ENCODE results near the gene CNGB1. TPM values are rescaled to one million over a fixed set of nuclear protein-coding genes. Genes with fewer than 3 reads are reported as not detected.
A peak's percentile ranks its signal among the peaks of the same experiment; 100 is the strongest.

CNGB1 gene
- total RNA-seq, 2 experiments from 2014 or later, result not detected

DNA sequence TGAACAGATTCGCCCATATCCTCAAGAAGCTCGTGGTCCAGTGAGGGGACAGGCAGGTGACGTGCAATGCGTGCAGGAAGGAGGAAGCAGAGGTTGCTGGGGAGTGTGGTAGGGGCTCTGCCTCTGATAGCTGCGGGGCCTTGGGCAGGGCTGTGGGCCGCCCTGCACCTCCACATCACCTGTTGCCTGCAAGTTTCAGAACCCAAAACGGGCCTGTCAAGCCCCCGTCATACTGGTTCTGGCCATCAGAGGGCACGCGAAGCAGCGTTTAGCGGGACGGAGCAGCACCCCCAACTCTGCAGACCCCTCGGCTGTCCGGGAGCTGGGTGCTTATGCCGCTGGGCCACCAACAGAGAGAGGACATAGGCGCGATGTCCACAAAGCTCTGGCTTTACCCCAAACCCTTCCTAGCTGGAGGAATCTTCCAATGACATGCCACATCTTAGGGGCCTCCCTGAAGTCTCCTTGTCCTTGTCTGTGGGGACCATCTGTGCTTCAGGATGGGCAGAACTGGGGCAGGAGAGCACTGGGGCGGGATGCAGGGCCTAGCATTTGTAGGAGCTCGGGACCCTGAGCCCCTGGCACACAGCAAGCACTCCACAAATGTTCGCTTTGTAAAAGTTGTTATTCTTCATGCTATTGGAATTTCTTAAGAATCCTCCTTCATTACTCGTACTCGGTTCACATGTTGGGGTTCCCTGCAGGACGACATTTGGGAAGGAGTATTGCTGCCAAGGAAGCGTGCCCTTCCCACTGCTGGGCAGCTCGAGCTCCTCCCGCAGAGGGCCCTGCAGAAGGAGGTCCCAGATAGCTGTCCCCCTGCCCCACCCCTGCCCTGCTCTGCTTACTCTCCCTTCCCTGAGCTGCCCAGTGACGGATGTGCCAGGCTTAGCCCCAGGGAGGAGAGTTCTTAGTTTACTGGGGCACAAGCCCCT is 64.3 kb downstream of the CNGB1 start:
- Mint-ChIP-seq H3K27me3 (peaks cover 6% of the 10 kb centered on the region), H3K4me3 (no peak overlapping the region), H3K4me1 (ENCODE audit: low read depth) (no peaks in the 10 kb centered on the region), H3K9me3 (no peaks in the 10 kb centered on the region), H3K36me3 (ENCODE audit: low read depth) (no peaks in the 10 kb centered on the region), H3K27ac (no peak overlapping the region)
- TF ChIP-seq, protein P1, sequence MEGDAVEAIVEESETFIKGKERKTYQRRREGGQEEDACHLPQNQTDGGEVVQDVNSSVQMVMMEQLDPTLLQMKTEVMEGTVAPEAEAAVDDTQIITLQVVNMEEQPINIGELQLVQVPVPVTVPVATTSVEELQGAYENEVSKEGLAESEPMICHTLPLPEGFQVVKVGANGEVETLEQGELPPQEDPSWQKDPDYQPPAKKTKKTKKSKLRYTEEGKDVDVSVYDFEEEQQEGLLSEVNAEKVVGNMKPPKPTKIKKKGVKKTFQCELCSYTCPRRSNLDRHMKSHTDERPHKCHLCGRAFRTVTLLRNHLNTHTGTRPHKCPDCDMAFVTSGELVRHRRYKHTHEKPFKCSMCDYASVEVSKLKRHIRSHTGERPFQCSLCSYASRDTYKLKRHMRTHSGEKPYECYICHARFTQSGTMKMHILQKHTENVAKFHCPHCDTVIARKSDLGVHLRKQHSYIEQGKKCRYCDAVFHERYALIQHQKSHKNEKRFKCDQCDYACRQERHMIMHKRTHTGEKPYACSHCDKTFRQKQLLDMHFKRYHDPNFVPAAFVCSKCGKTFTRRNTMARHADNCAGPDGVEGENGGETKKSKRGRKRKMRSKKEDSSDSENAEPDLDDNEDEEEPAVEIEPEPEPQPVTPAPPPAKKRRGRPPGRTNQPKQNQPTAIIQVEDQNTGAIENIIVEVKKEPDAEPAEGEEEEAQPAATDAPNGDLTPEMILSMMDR (IDR thresholded peaks at IDR 0.05), result peak; percentile 38
- DNase-seq (peak; percentile 42), ATAC-seq (peak; percentile 75)
- intact Hi-C loops (cut with micrococcal nuclease), result no loop called here
- ChIA-PET POLR2A (interaction anchor here (0.6 to 1.0 kb wide), 2 partner anchors 82 to 85 kb away, joined by 3 to 4 read pairs; no protein-coding TSS in a partner anchor), CTCF (interaction anchor here (0.8 to 2.5 kb wide), 11 partner anchors 8 to 123 kb away, joined by 3 to 9 read pairs (median 4); partner anchors contain the start of gene USB1)

DNA sequence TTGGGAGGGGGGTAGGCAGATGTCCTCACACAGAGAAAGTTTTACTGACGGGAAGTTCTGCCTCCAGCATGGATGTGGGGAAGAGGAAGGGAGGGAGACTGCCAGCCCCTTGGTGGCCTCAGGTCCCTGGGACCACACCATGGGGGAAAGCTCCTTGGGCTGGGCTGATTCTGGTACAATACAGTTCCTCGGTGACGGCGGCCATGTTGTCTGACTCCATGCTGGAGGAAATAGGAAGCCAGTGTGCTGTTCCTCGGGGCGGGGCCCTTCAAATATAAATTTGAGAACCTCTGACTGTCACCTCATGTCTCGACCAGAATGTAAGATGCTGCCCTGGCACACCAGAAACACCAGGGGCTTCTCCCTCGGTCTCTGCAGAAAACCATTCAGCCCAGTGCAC is 66.8 kb downstream of the CNGB1 start:
- Mint-ChIP-seq H3K4me3 (no peak overlapping the region), H3K4me1 (ENCODE audit: low read depth) (no peaks in the 10 kb centered on the region), H3K27ac (no peak overlapping the region), H3K27me3 (peaks cover 8% of the 10 kb centered on the region), H3K9me3 (no peaks in the 10 kb centered on the region), H3K36me3 (ENCODE audit: low read depth) (no peaks in the 10 kb centered on the region)
- POLR2A ChIA-PET, result interaction anchor here (1.1 kb wide), 1 partner anchor 96 kb away, joined by 4 read pairs; no protein-coding TSS in a partner anchor
- intact Hi-C loops (cut with micrococcal nuclease), result no loop called here
- CTCF ChIA-PET, result interaction anchor here (1.0 kb wide), 1 partner anchor 147 kb away, joined by 3 read pairs; no protein-coding TSS in a partner anchor
- TF ChIP-seq, protein P1 (IDR thresholded peaks at IDR 0.05), result no peak
- no peak for DNase-seq
- no peak for ATAC-seq

DNA sequence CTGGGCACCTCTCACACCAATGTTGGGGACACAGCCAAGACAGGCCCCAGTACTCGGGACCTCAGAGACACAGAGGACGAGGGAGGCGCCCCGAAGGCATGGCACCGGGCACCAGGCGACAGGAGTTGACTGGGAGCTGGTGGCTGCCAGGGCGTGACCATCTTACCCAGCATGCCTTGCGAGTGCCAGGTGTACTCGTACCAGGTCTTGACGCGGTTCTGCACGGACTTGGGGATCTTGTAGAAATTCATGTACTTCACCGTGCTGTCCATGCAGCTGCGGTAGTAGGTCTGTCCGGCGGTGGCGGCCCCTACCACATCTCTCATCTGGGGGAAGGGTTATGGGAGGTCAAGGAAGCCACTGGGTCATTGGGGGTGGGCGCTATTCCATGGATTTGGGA is 67.3 kb downstream of the CNGB1 start:
- no peak overlapping the region for H3K4me3 Mint-ChIP-seq
- H3K9me3 Mint-ChIP-seq, result no peaks in the 10 kb centered on the region
- CTCF ChIA-PET, result interaction anchor here (0.8 to 1.1 kb wide), 3 partner anchors 95 to 147 kb away, joined by 3 to 4 read pairs (median 3); no protein-coding TSS in a partner anchor
- TF ChIP-seq, protein P1 (IDR thresholded peaks at IDR 0.05), result no peak
- no peak for DNase-seq
- no peaks in the 10 kb centered on the region for H3K36me3 Mint-ChIP-seq (ENCODE audit: low read depth)
- H3K4me1 Mint-ChIP-seq (ENCODE audit: low read depth), result no peaks in the 10 kb centered on the region
- no peak for ATAC-seq
- intact Hi-C loops (cut with micrococcal nuclease), result no loop called here
- H3K27ac Mint-ChIP-seq, result no peak overlapping the region
- peaks cover 8% of the 10 kb centered on the region for H3K27me3 Mint-ChIP-seq
- POLR2A ChIA-PET, result interaction anchor here (1.1 kb wide), 1 partner anchor 96 kb away, joined by 4 read pairs; no protein-coding TSS in a partner anchor

DNA sequence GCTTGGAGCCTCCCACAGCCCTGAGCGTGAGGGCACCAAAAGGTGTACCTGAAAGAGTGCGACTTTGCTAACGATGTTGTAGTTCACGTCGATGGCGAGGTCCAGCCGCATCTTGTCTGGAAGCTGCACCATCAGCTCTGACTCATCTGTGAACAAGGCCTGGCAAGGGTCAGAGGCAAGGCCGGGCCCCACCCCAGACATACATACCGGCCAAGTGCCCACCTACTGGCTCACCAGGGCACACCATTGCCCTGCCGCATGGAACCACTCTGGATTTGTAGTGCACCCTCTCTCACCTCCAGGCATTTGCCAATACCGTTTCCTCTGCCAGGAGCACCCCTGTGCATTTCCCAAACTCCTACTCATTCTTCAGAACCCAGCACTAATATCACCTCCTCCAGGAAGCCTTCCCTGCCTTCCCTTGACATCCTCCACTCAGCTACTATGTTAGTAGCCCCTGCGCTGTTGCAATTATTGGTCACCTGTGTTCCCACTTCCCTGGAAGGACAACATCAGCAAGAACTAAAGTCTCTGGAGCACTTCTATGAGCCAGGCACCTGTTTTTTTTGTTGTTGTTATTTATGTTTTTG is 69.4 kb downstream of the CNGB1 start:
- DNase-seq (no peak), ATAC-seq (no peak)
- TF ChIP-seq, protein P1 (IDR thresholded peaks at IDR 0.05), result no peak
- Mint-ChIP-seq H3K27me3 (peaks cover 8% of the 10 kb centered on the region), H3K27ac (no peak overlapping the region), H3K4me1 (ENCODE audit: low read depth) (no peaks in the 10 kb centered on the region), H3K36me3 (ENCODE audit: low read depth) (no peaks in the 10 kb centered on the region), H3K4me3 (no peak overlapping the region), H3K9me3 (no peaks in the 10 kb centered on the region)
- ChIA-PET CTCF (interaction anchor here (1.0 to 4.5 kb wide), 2 partner anchors 98 to 103 kb away, joined by 3 to 36 read pairs; partner anchors contain the start of genes USB1 and ZNF319), POLR2A (interaction anchor here (0.9 to 1.6 kb wide), 2 partner anchors 98 to 569 kb away, joined by 3 read pairs; partner anchors contain the start of gene ZNF319)
- intact Hi-C loops (cut with micrococcal nuclease), result no loop called here
